Sciatic nerve (tissue), 2 donors: ENCODE measurements around the gene C2orf42. TPM values are rescaled to one million over a fixed set of nuclear protein-coding genes. Genes with fewer than 3 reads are reported as not detected.
"Not testable (repeated sequence)": the region's sequence is repeated elsewhere in the genome, so short reads cannot be mapped to it uniquely, and the experiment has no call there.

ENCODE experiments used
- ATAC-seq: fragments of 200-7000 bp; cut with Tn5 transposase; one replicate; pipeline ENCODE4 v1.9.1; 2020; ENCODE audit warnings: mild to moderate bottlenecking, moderate library complexity
- DNase-seq: peaks from one replicate; pipeline ENCODE4 v3.0.0-alpha.2; 2020; ENCODE audit warnings: low spot score
- intact Hi-C: fragments of 100-400 bp; cut with DNase I; formaldehyde crosslinking; loops from one replicate; pipeline ENCODE4 v1.14.2; 2022
- total RNA-seq: library from RNA; stranded (reverse); fragmentation: NEBNext Ultra II Directional; extraction: Animal tissue kit (Norgen Biotek cat#: 25700); gene quantifications from one replicate; pipeline ENCODE4 v1.2.1, GENCODE V29; 2021
- donor health status: DM: no; HTN: no; CAD: no.
- donor health status: DM: no; HTN: no; CAD: no.

Gene C2orf42
- total RNA-seq, 1 donor from 2014 or later, result 24.4 TPM

DNA sequence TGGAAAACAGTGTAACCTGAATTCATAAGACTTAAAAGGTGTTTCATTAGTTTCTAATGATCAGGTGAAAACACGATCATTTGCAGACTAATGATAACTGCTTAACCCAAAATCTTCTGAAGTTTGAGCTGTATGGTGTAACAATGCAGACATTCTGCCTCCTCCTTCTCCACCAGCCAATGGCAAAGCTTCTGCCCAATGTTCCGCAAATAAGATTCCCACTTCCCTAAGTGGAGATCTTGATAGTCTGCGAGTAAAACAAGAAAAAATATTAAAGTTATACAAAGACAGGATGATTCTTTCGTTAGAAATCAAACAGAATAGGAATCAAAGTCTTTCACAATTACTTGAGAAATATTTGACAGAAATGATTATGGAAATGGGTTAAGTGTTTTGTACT is 8.1 kb downstream of the C2orf42 start:
- no peak for DNase-seq
- no peak for ATAC-seq
- intact Hi-C loops, result no loop called here

- ATAC-seq (no peak), DNase-seq (no peak)
- intact Hi-C loops, result no loop called here
Observed at GRCh38 chr2:70181363-70181956, 9.4 kb downstream of the C2orf42 start.

GRCh38 chr2:70173520-70173919 is 17.3 kb downstream of the C2orf42 start:
- intact Hi-C loops, result no loop called here
- no peak for DNase-seq
- no peak for ATAC-seq

DNA sequence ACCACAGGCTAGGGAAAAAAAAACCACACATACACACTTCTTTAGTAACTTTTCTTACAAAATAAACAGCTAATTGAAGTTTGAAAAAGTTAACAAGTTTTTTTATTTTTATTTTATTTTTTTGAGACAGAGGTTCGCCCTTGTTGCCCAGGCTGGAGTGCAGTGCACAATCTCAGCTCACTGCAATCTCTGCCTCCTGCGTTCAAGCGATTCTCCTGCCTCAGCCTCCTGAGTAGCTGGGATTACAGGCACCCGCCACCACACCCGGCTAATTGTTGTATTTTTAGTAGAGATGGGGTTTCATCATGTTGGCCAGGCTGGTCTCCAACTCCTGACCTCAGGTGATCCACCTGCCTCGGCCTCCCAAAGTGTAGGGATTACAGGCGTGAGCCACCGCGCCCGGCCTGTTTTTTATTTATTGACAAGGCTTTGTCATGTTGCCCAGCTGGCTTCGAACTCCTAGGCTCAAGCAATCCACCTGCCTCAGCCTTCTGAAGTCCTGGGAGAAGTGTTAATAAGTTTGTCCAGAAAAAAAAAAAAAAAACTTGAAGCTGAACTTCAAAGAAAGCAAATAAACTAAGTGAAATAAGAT is 21.1 kb downstream of the C2orf42 start:
- intact Hi-C loops, ATAC-seq, DNase-seq: not testable (repeated sequence)

- ATAC-seq, result no peak
- DNase-seq, result no peak
- intact Hi-C loops, result no loop called here
Observed at GRCh38 chr2:70161069-70161534, 29.7 kb downstream of the C2orf42 start.

GRCh38 chr2:70160545-70160944 is 30.3 kb downstream of the C2orf42 start:
- intact Hi-C loops, result no loop called here

GRCh38 chr2:70149130-70149686 is 41.6 kb downstream of the C2orf42 start:
- intact Hi-C loops, ATAC-seq: not testable (repeated sequence)

More at GRCh38 chr2:70160545-70160944, 30.3 kb downstream of the C2orf42 start:
- ATAC-seq (no peak), DNase-seq (no peak)

DNA sequence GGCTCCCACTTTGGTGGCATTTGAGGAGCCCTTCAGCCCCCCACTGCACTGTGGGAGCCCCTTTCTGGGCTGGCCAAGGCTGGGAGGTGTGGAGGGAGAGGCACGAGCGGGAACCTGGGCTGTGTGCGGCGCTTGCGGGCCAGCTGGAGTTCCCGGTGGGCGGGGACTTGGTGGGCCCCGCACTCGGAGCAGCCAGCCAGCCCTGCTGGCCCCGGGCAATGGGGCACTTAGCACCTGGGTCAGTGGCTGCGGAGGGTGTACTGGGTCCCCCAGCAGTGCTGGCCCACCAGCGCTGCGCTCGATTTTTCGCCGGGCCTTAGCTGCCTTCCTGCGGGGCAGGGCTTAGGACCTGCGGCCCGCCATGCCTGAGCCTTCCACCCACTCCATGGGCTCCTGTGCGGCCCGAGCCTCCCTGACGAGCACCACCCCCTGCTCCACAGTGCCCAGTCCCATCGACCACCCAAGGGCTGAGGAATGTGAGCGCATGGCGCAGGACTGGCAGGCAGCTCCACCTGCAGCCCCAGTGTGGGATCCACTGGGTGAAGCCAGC is 42.5 kb downstream of the C2orf42 start:
- DNase-seq, ATAC-seq, intact Hi-C loops: not testable (repeated sequence)

More at GRCh38 chr2:70149130-70149686, 41.6 kb downstream of the C2orf42 start:
- not testable (repeated sequence) for DNase-seq

DNA sequence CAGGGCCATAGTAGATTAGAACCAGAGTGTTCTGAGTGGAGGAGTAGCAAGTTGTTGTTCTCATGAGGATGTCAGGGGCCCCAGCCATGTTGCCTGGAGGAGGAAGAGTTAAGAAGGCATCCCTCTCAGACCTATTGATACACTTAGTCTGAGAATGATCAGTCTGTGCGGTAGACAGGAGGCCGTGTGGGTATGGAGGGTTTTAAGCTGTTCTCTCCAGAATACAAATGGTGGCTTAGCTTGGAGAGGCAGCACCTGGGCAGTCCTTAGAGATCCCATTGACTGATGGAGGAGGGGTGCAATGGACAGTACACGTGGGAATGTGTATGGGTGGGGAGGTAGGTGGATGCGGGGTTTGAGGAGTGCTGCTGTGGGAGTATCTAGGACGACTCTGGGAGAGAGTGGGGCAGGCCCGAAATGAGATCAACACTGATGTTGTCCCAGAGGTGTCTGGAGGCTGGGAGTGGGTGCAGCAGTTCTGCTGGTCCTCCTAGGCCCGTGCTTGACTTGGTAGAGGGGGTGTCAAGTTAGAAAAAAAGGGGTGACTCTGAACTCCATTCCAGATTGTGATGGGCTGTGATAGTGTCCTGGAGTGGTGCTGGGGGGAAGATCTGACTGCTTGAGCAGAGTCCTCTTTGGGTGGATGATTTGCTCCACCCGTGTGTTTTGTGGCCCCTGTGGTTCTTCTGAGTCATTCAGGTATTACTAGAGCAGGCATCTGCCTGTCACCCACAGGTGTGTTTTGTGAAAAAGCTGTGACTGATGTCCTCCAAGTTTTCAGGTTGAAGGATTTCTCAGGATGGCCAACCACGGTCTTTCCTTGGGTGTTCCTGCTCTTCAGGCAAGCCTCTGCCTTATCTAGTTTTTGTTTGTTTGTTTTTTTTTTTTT is 44.7 kb downstream of the C2orf42 start:
- intact Hi-C loops, result no loop called here
- DNase-seq (no peak), ATAC-seq (no peak)

- no peak for ATAC-seq
- intact Hi-C loops, result no loop called here
- DNase-seq, result no peak
Observed at GRCh38 chr2:70145144-70145490, 45.7 kb downstream of the C2orf42 start.

DNA sequence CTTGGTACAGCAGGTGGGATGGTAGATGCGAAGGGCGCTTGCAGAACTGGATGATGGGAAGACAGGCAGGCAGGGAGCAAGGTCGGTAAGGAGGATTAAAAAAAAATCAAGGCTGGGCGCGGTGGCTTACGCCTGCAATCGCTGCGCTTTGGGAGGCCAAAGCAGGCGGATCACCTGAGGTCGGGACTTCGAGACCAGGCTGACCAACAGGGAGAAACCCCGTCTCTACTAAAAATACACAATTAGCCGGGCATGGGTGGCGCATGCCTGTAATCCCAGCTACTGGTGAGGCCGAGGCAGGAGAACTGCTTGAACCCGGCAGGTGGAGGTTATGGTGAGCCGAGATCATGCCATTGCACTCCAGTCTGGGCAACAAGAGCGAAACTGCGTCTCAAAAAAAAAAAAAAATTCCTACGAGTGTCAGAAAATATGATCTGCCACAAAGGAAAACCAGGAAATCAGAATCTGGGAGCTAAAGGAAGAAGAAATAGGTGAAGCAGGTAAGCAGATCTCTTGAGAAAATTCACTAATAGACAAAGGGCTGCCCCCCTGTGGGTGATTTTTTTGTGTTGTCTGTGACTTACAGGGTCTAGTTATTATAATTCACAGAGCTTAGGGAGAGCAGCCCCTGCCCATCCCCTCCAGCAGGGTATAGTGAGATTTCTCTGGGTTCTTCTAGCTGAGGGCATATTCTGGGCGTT is 46.2 kb downstream of the C2orf42 start:
- intact Hi-C loops, result loop anchor here (5.0 kb wide), 2 partner anchors 57 to 232 kb away; partner anchors contain the start of gene PCBP1
- ATAC-seq (no peak), DNase-seq (no peak)

GRCh38 chr2:70143314-70144150 is 47.3 kb downstream of the C2orf42 start:
- peak; percentile 70 for DNase-seq
- peak; percentile 20 for ATAC-seq
- intact Hi-C loops, result loop anchor here (5.0 kb wide), 2 partner anchors 56 to 231 kb away; partner anchors contain the start of gene PCBP1

DNA sequence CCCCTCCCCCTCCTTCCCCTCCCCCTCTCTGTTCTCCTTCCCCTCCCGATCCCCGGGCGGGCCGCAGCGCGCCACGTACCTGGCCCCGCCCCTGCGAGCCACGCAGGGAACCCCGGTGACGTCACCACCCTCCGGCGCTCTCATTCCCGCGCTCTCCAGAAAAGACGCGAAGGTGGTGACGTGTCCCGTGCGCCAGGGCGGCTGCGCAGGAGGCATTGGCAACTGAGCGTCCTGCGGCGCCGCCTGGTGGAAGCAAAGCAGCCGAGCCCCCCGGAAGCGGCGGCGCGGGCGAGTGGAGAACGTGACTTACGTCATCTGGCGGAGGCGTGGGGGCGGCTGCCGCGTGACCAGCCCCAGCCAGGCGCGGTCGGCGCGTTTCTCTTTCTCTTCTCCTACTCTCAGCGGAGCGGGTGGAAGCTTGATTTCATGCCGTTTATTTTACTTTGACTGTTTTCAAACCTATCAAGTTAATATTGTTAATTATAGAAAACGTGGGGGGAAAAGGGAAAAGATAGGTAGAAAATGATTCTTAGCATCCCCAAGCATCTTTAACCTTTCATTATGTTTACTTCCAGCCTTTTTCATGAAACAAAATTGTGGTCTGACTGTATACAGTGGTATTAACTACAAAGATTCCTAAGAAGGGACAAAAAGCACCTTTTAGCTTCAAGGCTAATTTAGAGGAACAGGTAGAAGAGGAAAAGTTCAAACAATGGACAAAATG is 48.1 kb downstream of the C2orf42 start:
- DNase-seq, result peak; percentile 100
- peak; percentile 94 for ATAC-seq
- intact Hi-C loops, result loop anchor here (5.0 kb wide), 2 partner anchors 55 to 230 kb away; partner anchors contain the start of gene PCBP1

DNA sequence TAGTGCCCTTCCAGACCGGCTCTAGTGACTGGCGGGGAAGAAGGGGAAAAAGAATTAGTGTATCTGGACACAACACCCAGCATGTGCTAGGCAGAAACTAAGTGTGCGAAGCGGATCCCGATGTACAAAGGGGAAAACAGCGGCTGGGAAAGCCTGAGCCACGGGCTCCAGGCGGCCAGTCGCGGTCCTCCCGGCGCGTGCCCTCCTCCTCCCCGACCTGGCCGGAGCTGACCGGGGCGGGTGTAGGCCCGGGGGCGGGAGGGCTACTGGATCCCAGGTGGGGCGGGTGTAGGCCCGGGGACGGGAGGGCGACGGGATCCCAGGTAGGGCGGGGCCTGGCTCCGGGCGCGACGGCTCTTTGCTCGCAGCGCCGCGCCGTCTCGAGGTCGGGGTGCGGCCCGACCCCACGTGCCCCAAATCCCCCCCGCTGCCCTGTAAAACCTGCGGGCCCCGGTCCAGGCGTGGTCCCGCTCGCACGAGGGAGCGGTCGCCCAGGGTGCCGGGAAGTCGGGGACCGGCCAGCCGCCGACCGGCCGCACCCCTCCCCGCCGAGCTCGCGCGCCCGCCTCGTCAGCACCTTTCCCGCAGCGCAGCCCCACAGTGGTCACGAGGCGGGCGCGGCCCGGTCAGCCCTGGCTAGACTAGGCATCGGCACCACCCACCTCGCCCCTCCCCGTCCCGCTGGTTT is 48.8 kb downstream of the C2orf42 start:
- peak; percentile 44 for ATAC-seq
- no peak for DNase-seq
- intact Hi-C loops, result loop anchor here (5.0 kb wide), 2 partner anchors 55 to 230 kb away; partner anchors contain the start of gene PCBP1

DNA sequence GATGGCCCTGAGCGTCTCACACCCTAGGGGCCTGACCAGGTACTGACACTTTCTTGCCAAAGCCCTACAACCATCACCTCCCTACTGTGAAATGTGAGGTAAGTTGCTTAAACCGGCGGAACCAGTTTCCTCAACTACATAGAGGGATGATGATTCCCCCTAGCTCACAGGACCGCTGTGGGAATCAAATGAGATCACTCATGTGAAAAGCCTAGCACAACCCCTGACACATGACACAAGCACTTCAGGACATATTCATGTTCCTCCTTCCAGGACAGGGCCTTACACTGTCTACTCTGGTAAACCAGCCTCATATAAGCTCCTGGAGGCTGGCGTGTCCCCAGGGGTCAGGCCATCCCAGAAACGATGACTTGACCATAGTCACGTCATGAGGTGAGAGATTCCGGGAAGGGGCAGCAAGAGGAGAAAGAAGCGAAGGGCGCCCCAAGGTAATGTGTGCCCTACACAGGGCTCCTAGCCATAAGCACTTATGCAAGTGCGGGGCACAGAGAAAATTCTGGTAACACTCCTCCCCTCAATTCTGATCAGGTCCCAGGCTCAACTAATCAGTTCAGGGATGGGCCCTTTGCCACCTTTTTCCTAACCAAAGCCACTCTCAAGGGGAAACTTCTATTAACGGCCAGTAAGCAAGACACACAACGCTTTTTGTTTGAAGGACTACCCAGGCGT is 49.5 kb downstream of the C2orf42 start:
- DNase-seq (peak; percentile 72), ATAC-seq (peak; percentile 14)
- intact Hi-C loops, result loop anchor here (5.0 kb wide), 2 partner anchors 54 to 229 kb away; partner anchors contain the start of gene PCBP1
